ENCODE results near the gene HHEX.
"Not testable (repeated sequence)": the region's sequence is repeated elsewhere in the genome, so short reads cannot be mapped to it uniquely, and the experiment has no call there.

HHEX gene

DNA sequence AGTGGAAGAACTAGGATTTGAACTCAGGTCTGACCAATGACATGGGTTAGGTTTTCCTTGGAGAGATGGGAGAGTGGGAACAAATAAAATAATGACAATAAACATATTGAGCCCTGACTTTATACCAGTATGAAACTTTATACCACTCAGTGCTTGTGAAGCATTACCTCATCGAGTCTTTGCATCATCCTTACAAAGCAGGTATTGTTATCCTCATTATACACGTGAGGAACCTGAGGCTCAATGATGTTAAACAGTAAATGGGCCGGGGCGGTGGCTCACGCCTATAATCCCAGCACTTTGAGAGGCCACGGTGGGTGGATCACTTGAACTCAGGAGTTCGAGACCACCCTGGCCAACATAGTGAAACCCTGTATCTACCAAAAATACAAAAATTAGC is 47.7 kb downstream of the HHEX start:
- DNase-seq (ENCODE audit: low read depth): no peak

DNA sequence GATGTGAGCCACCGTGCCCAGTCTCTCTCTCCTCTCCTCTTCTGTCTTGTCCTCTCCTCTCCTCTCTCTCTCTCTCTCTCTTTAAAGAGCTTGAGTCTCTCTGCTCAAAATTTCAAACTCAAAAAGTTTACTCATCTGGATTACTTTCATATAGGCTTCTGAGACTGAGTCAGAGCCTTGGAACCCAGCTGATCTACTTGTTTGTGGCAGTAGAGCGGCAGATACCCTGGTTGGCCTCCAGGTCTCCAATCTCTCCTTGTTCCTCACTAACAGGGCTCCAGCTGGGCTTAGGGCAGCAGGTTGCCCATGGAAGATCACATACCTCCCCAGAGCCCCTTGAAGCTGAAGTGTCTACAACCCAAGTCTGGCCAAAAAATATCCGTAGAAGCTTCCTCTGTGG is 51.0 kb downstream of the HHEX start:
- DNase-seq (ENCODE audit: low read depth): no peak

DNA sequence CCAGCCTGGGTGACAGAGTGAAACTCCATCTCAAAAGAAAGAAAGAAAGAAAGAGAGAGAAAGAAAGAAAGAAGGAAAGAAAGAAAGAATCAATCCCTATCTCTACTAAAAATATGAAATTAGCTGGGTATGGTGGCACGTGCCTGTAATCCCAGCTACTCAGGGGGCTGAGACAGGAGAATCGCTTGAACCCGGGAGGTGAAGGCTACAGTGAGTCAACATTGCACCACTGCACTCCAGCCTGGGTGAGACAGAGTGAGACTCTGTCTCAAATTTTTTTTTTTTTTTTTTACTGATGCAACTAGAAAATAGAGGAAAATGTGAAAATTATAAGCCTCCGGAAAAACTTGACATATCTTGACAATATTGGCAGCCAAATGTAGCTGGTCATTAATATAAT is 52.0 kb downstream of the HHEX start:
- DNase-seq (ENCODE audit: low read depth): not testable (repeated sequence)

DNA sequence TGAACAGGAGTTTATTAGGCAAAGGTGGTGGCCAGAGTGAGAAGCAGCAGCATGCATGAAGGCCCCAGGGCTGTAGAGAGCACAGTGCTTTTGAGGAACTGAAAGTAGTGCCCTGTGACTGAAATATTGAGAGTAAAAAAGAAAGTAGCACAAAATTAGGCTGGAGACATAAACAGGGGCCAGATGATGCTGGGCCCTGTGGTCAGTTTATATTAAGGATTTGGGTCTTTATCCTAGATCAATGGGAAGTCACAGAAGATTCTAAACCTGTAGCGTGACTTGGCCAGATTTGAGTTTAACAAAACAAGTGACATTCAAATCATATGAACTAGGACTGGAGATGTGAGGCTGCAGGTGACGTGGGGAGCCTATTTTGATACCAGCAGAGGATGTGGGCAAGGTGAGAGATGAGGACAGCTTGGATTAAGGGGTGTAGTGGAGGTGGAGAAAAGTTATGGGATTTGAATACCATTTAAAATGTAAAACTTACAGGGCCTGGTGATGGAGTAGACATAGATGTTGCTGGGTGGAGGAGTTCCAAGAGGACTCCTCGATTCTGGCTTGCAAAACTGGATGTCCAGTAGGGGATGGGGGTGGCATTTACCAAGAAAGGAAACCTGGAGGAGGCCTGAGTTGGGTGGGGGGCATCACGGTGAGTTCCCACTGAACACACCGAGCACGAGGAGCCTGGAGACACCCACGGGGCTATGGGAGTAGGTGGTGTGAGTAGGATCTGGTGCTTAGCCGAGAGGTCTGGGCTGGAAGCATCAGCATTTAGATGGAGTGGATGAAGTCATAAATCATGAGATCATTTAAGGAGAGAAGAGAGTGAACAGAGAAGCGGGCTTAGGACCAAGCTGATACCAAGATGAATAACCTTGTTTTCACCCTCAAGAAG is 52.8 kb downstream of the HHEX start:
- no peak for DNase-seq (ENCODE audit: low read depth)

Data from T-helper 22 cell (primary cell).